ENCODE data around the gene KRT76. TPM values are rescaled to one million over a fixed set of nuclear protein-coding genes. Genes with fewer than 3 reads are reported as not detected.

The KRT76 gene
- polyA plus RNA-seq, 4 donors: not detected

DNA sequence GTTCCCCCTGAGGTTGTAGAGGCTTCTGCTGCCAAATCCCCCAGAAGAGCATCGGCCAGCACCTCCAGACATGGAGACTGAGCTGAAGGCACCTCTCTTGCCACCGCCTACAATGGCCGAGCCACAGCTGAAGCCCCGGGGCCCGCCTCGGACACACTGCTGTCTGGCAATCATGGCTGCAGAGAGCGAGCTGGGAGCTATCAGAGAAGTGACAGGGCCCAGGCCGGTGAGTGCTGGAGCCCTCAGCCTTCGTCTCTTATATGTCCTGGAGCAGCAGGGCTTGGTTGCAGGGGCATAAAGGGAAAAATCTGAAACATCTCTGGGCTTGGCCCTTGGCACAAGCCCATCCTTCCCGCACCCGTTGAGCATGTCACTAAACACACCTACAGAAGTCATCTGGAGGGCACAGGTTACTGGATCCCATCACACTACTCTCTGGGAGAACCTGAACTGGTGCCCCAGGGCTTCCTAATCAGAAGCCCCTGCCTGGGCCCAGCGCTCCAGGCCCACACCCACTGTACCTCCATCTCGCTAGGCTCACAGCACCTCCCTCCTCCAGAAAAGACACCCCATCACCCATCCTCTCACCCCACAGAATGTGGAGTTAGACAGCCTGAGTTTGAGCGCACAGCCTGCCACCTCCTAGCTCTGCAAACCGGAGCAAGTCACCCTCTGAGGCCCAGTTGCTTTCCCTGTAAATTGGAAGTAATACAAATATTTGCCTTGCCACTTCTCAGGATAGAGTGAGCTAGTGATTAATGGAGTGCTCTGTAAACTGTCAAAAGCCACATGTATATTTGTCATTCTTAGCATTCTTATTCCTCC lies 37.0 kb upstream of the KRT76 start, which contains the start of gene KRT4:
Gene KRT4 (minus strand): TSS at position 232 of the 825 bp plus-strand sequence. CDS start 58 bp downstream, at position 174.
- no peak for DNase-seq (ENCODE audit: low read depth in 4 of 4, low spot score in 3 of 4)

DNA sequence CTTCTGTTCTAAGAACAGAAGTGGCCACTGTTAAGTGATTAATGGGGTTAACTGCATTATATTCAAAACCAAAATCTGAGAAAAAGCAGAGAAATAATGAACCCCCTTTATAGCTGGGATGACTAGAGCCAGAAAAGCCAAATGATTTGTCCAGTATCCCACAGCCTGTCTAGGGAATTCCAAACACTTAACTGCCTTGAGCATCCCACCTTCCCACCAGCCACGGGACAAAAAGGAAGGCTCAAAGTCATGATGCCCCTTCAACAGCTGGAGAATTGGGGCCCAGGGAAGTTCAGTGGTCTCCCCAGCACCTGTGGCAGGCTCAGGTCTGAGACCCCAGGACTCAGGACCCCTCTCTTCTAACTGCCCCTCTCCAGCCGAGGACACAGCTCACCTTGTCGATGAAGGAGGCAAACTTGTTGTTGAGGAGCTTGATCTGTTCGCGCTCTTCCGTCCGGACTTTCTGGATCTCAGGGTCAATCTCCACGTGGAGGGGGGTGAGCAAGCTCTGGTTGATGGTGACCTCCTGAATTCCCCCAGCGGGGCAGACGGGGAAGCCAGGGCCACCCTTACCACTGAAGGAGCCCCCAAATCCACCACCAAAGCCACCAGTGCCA lies 36.2 kb upstream of the KRT76 start:
- DNase-seq (ENCODE audit: low read depth in 4 of 4, low spot score in 3 of 4): no peak

DNA sequence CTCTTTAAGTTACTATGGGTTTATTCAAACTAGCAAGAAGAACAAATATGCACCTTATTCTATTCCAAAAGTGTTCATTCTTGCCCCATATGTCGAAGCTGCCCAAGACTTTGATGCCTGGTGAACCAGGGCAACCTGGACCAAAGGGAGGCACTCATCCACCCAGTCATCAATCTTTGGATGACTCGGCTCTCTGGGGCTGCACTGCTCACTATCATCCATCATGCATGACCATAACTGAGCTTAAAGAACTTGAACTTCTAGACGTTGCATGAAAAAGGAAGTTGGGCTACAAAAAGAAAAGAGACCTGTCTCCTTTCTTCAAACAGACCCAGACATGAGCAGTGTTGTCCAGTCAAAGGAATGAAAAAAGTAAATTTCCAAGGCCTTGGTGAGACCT lies 35.6 kb upstream of the KRT76 start:
- DNase-seq (ENCODE audit: low read depth in 4 of 4, low spot score in 3 of 4): no peak

DNA sequence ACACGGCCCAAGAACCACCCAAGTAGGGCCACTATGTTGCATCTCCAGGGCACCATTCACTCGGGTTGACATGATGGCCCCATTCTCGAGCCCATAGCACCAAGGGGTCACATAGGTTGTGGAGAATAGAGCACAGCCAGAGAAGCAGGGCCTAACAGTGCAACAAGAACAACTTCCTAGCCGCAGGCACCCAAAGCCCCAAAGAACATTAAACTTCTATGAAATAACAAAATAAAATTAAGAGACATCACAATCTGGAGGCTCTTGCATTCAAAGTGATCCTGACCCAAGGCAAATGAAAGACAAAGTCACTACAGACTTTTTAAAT lies 34.9 kb upstream of the KRT76 start:
- no peak for DNase-seq (ENCODE audit: low read depth in 4 of 4, low spot score in 3 of 4)

DNA sequence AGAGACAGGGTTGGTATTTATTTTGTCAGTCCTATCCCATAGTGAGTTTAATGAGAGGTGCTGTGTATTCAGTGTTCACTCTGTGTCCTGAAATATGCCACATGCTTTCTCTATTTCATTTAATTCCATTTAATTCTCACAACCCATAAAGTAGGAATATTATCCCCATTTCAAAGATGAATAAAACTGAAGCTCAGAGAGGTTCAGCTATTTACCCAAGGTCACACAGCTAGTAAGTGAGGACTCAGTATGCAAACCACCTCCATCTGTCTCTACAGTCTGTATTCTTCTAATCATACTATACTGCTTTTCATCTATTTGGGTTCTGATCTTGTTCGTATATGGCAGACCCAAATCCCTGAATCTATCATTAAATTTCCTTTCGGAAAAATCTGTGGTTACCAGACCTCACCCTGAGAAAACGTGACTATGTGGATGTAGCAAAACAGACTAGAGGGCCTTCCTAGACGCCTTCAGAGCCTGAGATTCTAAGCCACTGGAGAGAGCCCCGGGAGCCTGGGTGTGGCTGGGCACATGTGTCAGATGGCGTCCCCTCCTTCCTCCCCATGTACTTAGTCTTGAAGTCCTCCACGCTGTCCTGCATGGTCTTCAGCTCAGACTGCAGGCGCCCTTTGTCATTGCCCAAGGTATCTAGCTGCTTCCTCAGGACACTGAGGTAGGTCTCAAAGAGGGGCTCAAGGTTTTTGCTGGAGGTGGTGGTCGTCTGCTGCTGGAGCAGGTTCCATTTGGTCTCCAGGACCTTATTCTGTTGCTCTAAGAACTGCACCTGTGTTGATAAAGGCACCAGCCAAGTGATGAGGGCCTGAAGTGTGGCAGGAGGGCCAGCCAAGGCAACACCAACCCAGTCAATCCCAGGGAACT lies 34.3 kb upstream of the KRT76 start:
- no peak for DNase-seq (ENCODE audit: low read depth in 4 of 4, low spot score in 3 of 4)

DNA sequence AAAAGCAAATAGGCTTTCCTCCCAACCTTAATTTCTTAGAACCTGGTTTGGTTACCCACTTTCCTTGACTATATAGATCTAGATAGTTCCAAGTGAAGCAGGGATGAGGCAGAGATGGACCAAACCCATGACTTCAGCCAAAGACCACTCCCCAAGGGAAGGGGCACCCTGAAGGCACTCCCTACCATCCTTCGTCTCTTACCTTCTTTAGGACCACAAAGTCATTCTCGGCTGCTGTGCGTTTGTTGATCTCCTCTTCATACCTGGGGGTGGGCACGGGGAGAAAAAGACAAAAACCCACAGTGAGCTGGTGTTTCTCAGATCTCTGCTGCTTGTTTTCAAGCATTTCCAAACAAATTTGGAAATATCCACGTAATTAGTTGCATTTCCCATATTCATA lies 33.4 kb upstream of the KRT76 start:
- DNase-seq (ENCODE audit: low read depth in 4 of 4, low spot score in 3 of 4): no peak

DNA sequence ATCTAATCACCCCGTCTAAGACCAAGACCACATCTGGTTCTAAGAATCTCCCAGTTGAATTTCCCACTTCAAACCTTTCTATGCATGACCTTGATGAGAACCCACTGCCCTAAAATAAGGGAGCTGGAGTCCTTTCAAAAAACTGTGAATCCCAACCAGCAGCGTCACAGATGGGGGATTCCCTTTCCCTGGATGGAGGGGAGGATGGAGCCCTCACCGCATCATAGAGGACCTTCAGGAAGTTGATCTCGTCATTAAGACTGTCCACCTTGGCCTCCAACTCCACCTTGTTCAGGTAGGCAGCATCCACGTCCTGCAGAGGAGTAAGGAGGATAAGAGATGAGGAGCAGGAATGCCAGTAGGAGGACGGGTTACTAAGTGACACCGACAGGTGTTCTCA lies 32.0 kb upstream of the KRT76 start:
- no peak for DNase-seq (ENCODE audit: low read depth in 4 of 4, low spot score in 3 of 4)

DNA sequence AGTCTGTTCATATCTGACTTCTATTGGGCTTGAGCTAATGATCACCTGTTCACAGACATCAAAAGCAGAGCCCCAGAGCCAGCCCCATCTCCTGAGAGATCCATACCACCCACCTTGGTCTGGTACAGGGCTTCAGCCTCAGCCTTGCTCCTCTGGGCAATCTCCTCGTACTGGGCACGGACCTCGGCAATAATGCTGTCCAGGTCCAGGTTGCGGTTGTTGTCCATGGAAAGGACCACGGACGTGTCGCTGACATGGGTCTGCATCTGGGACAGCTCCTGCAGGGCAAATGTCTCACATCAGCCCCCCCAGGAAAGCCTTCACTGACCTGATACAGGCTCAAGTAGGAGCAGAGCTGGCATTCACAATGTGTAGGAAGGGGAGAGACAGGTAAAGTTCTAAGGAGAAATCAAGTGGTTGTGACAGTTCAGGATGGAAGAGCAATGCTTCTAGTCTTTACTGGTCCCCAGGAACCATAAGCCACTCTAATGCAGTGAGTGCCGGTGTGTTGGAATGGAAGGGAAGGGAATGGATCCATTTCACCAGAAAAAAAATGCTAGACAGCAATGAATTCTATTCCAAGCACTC lies 31.5 kb upstream of the KRT76 start:
- DNase-seq (ENCODE audit: low read depth in 4 of 4, low spot score in 3 of 4): no peak

DNA sequence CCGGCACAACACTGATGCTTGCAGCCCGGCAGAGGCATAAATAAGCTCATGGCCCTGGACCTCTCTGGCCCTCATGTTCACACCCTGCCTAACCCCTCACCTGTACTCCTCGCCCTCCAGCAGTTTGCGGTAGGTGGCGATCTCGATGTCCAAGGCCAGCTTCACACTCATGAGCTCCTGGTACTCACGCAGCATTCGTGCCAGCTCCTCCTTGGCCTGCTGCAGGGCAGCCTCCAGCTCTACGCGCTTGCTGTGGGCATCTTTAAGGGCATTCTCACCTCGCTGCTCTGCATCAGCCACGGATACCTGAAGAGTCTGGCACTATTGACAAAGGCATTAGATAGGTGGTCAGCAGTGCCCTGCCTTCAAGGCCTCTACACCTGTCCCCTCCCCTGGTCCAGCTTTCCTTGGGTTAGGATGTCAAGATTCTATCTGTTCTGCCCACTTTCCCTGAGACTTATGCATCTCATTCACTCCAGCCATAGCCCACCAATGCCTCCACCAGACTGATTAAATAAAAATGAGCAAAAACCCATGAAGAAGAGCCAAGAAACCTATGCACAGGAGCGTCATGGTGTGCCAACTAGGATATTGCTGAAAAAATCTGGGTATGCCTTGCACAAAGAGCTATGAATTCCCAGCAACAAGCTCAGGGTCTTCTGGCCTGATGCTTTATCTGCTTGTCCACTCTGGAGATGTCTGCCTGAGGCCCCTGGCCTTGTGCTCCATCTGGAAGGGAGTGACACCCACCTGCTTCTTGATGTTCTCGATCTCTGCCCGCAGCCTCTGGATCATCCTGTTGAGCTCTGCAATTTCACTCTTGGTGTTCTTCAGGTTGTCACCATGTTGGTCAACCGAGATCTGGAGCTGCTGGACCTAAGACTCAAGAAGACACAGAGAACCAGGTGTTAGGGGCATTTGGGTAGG lies 30.7 kb upstream of the KRT76 start:
- no peak for DNase-seq (ENCODE audit: low read depth in 4 of 4, low spot score in 3 of 4)

DNA sequence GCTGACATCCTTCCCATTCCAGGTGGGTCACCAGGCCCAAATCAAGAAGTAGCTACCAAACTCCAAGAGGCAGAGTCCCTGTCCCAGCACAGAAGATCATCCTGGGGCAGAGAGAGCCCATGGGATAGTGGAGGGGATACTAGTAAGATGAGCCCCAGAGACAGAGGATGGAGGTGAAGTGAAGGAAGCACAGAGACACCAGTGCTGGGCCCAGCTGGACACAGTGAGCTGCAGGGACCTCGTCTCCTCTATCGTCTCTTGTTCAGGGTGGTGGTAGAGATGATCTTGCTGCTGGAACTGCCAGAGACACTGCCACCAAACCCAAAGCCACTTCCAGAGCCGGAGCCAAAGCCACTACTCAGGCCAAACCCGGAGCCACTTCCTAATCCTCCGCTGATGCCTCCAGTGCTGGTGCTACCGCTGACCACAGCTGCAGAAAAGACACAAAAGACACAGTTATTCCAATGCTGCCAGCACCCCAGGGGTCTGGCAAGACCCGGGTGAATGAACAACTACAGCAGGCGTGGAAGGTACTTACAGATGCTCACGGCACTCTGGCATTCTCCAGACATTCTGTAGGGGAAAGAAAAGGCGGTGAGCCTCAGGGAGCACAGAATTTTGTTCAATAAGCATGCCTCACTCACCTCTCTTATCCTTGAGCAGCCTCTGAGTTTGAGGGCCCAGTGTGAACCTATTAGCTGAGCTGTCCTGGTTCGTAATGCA lies 29.8 kb upstream of the KRT76 start:
- no peak for DNase-seq (ENCODE audit: low read depth in 4 of 4, low spot score in 3 of 4)

DNA sequence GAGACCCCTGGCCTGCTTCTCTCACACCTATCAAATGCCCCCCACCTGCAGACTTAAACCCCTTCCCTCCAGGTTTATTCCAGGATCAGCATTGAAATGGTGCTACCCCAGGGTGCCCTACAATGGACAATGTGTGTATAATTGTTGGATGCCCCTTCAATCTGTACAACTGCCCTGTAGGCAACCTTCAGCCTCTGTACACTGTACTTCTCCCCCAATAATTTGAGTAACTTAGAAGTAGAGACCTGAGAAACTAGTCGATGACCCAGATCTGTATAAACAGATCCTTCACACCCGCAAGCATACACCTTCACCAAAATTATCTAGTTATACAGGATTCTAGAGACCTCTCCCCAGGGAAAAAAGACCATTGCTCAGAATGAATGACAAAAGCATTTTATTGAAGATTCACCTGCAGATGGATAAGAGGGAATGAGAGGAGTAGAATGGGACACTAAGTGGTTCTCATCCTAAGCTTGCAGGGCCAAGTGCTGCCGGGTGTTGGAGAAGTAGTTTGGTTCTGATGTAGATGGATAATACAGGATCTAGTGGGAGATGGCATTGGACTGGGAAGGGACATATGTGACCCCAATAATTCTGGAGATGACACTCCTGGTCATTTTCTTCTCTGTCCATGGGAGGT lies 29.1 kb upstream of the KRT76 start:
- no peak for DNase-seq (ENCODE audit: low read depth in 4 of 4, low spot score in 3 of 4)

DNA sequence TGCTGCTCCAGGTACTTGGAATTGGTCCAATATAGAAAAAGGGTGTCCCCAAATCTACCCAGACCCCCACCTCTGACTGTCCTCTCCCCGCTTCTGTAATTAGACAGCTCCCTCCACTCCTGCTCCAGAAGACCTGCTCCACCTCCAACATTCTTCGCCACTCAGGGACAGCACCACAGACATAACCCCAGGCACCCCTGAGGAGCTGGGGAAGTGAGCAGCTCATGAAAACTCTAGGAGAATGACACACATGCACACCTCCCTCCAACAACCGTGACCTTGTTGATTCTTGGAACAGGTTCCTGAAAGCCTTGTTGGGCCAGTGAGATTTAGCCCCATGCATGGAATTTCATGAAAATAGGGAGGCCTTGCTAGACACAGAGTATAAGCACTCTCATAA lies 28.6 kb upstream of the KRT76 start:
- no peak for DNase-seq (ENCODE audit: low read depth in 4 of 4, low spot score in 3 of 4)

DNA sequence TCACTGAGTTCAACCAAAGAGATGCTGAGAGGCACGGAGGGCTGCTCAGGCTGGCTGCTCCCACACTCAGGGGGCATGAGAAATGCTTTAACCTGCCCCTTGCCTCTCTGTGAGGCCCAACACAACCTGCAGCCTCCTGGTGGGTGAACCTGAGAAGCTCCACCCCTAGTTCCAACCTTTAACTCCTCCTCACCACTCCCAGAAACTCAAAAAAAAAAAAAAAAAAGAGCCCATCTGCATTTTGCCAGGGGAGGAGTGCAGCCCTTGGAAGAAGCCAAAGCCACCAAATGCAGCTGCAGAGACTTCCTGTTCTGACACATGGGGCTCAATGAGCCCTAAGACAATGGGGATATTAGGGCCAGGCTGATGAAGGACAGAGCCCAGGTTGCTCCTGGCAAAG lies 27.9 kb upstream of the KRT76 start:
- DNase-seq (ENCODE audit: low read depth in 4 of 4, low spot score in 3 of 4): no peak

DNA sequence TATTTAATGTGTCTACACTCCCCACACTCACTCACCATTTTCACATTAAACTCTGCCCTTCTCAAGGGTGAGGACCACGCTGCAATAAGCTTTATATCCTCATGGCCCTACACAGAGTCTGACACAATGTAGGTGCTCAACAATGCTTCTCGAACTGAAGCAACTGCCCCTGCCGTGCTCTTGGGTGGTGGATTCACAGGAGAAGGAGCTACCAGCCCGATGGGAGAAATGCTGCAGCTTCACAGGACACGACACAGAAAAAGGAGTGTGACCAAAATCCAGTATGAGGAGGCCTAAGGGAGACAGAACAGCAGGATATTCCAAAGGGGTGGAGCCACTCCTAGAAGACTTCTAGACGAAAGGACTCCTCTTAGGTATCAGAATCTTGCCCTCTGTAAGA lies 25.3 kb upstream of the KRT76 start:
- no peak for DNase-seq (ENCODE audit: low read depth in 4 of 4, low spot score in 3 of 4)

DNA sequence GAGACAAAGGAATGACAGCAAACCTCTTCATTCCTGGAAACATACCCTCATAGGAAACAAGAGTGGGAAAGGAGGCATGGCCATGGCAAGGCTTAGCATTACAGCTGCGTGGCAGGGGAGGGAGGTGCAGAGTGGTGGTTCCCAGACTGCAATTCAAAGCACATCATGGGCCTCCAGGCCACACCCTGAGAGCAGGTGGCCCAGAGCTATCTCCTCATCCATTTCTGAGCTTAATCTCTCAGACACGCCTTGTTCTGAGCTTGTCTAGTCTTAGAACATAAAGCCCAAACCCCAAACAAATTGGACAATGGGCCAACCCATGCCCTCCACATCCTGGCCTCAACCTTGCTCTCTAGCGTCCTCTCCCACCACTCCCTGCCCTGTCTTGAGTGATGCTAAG lies 24.6 kb upstream of the KRT76 start:
- DNase-seq (ENCODE audit: low read depth in 4 of 4, low spot score in 3 of 4): no peak

DNA sequence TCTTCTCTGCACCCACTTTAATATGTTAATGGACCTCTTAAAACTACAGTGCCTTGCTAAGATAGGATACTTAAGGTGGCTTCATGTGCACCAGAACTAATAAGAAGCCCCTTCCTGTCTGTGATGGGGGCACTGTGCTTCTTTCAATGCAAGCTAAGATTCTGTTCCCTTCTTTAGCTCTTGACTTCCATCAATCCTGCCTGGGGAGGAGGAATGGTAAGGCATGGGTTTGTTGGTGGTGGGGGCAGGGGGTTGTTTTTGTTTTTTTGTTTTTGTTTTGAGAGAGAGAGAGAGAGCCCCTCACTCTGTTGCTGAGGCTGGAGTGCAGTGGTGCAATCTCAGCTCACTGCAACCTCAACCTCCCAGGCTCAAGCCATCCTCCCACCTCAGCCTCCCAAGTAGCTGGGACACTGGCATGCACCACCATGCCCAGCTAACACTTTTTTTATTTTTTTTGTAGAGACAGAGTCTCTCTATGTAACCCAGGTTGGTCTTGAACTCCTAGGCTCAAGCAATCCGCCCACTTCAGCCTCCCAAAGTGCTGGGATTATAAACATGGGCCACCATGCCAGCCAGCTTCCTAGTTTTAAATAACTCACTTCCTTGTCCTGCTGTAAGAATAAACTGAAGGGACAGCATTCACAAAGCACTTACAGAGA lies 23.2 kb upstream of the KRT76 start:
- DNase-seq (ENCODE audit: low read depth in 4 of 4, low spot score in 3 of 4): no peak

DNA sequence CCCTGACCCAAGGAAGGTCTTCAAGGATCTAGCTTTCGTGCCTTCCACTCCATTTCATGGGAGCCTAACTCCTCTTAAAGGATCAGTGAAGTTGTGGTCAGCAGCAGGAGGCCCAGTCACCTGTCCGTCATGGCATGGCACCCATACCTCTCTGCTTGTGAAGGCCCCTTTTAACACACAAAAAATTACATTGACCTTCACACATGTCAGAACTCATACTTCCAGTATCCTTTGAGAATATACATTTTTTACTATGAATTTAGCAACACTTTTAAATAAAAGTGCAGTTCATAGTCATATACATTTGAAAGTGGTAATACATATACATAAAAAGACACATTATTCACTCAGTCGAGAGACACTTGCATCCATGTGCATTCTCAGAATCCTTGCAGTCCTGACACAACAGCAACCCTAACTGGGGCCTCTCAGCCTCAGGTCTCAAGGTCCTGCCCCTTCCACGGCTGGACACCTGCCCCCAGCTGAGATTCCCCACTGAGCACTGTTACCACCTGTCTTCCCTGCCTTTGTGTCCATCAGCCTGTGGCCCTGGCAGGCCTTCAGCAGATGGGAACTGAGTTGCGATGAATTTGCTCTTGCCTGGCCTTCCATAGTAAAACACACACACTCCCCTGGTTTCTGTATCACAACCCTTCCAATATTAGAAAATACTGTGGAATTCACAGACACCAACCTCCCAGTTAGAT lies 22.5 kb upstream of the KRT76 start:
- no peak for DNase-seq (ENCODE audit: low read depth in 4 of 4, low spot score in 3 of 4)
